PFSK-1 (cell line): ENCODE results near the gene GRWD1.

Source experiments
- FOXP2 ChIP-seq: optimal IDR thresholded peaks from 2 replicates; pipeline ENCODE3; 2011; ENCODE audit warnings: borderline replicate concordance, control low read depth, inconsistent platforms; ENCODE audit not compliant: insufficient read depth; ENCODE audit errors: extremely low read length, extremely low read depth
- POLR2AphosphoS5 ChIP-seq: IDR thresholded peaks from 2 replicates; pipeline ENCODE4 v1.6.1; 2012; ENCODE audit warnings: low read depth, mild to moderate bottlenecking, control low read depth, low read length, moderate library complexity
- REST ChIP-seq, 2 experiments: IDR thresholded peaks; 2 replicates each; pipeline versions ENCODE4 v1.6.1 to v1.8.0; 2011 to 2012; ENCODE audit warnings: low read depth in 2 of 2, low read length in 2 of 2, control low read depth in 1 of 2, inconsistent platforms in 1 of 2, mild to moderate bottlenecking in 1 of 2, moderate library complexity in 1 of 2; ENCODE audit not compliant: insufficient read depth in 1 of 2
- SIN3A ChIP-seq: IDR thresholded peaks from 2 replicates; pipeline ENCODE4 v1.6.1; 2012; ENCODE audit warnings: mild to moderate bottlenecking, low read length, moderate library complexity, borderline replicate concordance; ENCODE audit not compliant: insufficient read depth
- TAF1 ChIP-seq: IDR thresholded peaks from 2 replicates; pipeline ENCODE4 v1.6.1; 2012; ENCODE audit warnings: low read length, control low read depth, borderline replicate concordance; ENCODE audit not compliant: insufficient read depth

The GRWD1 gene

DNA sequence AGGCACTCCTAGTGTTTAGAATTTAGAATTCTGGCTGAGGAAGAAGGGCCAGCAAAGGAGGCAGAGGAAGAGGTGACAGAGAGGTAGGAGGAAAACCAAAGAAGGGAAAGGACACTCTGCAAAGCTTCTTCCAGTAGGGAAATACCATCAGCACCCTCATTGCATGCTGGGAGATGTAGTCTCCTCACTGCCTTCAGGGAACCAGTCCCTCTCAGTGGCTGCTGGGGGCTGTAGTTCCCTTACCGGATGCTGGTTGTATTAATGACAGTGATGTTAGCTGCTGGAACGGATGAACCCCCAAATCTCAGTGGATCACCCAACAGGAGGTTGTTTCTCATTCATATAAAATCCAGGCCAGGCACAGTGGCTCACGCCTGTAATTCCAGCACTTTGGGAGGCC is 42.2 kb upstream of the GRWD1 start:
- TF ChIP-seq POLR2AphosphoS5 = no peak
- no peak for TF ChIP-seq TAF1
- TF ChIP-seq SIN3A = no peak
- no peak for TF ChIP-seq FOXP2
- TF ChIP-seq REST (IDR thresholded peaks at IDR 0.05; ENCODE audit: insufficient read depth in 1 of 2, low read depth in 2 of 2, low read length in 2 of 2) = no peak

GRCh38 chr19:48405010-48405659 is 40.6 kb upstream of the GRWD1 start:
- TF ChIP-seq POLR2AphosphoS5 = no peak
- no peak for TF ChIP-seq SIN3A
- TF ChIP-seq REST (IDR thresholded peaks at IDR 0.05; ENCODE audit: insufficient read depth in 1 of 2, low read depth in 2 of 2, low read length in 2 of 2) = no peak
- TF ChIP-seq TAF1 = no peak
- no peak for TF ChIP-seq FOXP2

DNA sequence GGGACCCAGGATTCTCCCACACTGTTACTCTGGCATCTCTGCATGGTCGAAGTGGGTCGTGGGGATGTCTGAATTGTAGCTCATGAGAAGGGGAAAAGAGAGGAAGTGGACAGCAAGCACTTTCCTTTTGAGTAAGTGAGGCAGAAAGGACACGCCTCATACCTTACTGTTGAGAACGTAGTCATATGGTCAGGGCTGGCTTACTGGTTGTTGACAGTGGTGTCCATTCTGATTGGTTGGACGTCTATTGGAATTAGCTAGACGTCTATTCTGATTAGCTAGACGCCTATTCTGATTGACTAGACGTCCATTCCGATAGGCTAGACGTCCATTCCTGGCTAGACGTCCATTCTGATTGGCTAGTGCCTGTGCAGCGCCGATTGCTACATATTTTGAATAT is 39.9 kb upstream of the GRWD1 start:
- TF ChIP-seq TAF1 (no peak), POLR2AphosphoS5 (no peak), SIN3A (no peak), REST (IDR thresholded peaks at IDR 0.05; ENCODE audit: insufficient read depth in 1 of 2, low read depth in 2 of 2, low read length in 2 of 2) (no peak)

DNA sequence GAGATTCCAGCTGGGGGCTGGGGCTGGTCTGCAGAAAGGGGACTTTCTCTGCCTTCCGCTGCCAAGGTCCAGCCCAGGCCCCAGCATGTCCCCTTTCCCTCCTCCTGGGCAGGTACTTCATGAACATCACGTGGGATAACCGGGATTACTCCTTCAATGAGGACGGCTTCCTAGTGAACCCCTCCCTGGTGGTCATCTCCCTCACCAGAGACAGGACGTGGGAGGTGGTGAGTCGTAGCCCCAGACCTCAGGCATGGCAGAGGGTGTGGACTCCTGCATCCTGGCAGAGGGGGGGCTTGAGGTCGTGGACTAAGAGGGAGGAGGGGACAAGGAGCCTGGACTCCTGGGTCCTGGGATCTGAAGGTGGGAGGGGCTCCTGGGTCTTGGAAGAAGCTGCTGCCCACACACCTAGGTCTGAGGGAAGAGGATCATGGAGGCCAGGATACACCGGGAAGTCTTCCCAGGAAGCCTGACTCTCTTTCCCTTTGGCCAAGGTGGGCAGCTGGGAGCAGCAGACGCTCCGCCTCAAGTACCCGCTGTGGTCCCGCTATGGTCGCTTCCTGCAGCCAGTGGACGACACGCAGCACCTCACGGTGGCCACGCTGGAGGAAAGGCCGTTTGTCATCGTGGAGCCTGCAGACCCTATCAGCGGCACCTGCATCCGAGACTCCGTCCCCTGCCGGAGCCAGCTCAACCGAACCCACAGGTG is 31.8 kb upstream of the GRWD1 start:
- no peak for TF ChIP-seq SIN3A
- TF ChIP-seq REST (IDR thresholded peaks at IDR 0.05; ENCODE audit: insufficient read depth in 1 of 2, low read depth in 2 of 2, low read length in 2 of 2) = no peak
- TF ChIP-seq POLR2AphosphoS5 = no peak
- TF ChIP-seq FOXP2 = no peak
- no peak for TF ChIP-seq TAF1

GRCh38 chr19:48415395-48415794 is 30.4 kb upstream of the GRWD1 start:
- TF ChIP-seq SIN3A (no peak), POLR2AphosphoS5 (no peak), FOXP2 (no peak), REST (IDR thresholded peaks at IDR 0.05; ENCODE audit: insufficient read depth in 1 of 2, low read depth in 2 of 2, low read length in 2 of 2) (no peak), TAF1 (no peak)
